SW480 (cell line): ENCODE measurements around the gene C20orf202.
A peak's percentile ranks its signal among the peaks of the same experiment; 100 is the strongest.

ENCODE experiments used
- DNase-seq: peaks from one replicate; pipeline ENCODE4 v3.0.0-alpha.2; 2016; ENCODE audit warnings: low spot score

C20orf202 gene

DNA sequence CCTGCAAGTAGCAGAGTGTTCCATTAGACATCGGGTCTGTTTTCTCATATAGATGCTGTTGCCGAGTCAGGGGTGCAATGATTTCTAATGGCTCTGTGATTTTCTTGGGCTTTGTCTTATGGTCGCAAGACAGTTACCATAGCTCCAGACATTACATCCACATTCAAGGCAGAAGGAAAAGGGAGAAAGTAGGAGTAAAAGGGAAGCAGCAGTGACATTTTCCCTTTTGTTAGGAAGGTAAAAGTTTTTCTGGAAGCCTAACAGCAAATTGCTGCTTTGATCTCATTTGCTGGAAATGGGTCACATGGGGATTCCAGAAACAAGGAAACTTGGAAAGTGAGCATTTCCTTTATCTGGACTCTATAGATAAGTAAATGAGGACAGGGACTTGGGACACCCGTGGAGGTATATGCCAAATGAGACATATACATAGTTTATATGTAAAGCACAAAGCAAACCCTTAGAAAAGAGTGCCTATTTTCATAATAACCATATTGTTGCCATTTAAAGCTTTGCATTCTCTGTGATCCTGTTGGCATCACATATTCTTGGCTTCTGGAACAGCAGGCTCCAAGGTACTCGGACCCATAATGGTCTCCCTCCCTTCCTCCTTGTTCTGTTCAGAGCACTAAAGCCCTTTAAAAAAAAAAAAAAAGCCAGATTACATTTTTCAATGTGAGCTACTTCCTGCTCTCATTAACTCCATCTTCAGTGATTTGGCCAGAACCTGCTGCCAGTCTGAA is at the start of gene C20orf202:
TSS of gene C20orf202 (plus strand) at position 693 of the 743 bp plus-strand sequence. CDS start 132 bp downstream, outside the sequence.
- DNase-seq, result no peak

DNA sequence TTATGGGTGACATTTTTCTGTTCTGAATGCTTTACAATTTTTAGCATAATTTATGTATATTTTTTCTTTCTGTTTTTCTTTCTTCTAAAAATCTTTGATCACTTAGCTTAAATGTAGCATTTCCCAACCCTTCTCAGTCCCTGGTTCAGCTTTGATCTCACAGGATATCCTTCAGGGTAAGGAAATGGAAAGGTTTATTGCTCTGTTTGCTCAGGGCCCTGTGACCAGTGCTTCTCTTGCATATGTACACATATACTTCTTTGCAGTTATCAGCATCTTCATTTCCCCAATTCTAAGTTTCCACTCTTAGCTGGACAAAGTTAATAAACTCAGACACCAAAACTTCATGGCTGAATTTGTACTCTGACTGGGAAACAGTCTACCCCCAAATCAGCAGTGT is 49.0 kb upstream of the C20orf202 start:
- no peak for DNase-seq

DNA sequence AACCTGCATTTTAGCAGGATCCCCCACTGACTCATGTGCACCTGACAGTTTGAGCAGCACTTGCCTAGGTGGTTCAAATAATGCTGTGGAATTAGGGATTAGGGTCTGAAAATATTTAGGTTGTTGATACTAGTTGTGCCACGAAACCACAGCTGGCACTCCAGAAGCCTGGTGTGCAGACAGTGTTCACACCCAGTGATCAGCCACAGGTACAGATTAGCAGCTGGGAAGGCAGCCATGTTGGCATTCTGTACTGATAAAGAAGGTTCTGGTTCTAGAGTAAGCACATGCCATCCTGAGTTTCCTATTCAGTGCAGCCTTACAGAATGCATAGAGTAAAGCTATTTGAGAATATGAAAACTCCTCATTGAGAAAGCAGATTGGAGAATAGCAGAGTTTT is 48.6 kb upstream of the C20orf202 start:
- no peak for DNase-seq

DNA sequence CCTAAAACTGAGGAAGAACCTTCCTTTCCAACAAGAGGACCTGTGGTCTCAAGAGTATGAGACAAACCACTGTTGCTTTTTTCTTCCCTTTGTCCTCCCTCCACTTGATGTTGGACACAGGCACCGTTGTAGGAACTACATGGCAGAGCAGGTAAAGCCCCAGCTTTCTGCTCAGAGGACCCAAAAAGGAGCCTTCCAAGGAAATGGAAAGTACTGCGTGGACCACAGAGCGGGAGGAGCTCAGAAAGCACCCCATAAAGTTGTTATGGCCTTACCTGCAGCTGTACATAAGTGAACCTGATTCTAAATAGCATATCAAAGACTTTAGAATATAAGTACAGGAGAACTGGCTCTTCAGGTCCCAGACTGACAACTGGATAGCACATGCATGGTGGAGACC is 47.9 kb upstream of the C20orf202 start:
- DNase-seq, result no peak

DNA sequence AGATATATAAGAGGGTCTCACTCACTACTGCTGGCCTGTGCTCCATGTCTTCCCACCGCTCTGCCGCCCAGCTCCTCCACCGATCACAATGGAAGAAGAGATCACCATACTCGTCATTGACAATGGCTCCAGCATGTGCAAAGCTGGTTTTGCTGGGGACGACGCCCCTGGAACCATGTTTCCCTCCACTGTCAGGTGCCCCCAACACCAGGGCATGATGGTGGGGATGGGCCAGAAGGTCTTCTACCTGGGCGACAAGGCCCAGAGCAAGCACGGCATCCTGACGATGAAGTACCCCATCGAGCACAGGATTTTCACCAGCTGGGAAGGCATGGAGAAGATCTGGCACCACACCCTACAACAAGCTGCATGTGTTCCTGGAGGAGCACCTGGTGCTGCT is 42.8 kb upstream of the C20orf202 start:
- DNase-seq, result no peak

DNA sequence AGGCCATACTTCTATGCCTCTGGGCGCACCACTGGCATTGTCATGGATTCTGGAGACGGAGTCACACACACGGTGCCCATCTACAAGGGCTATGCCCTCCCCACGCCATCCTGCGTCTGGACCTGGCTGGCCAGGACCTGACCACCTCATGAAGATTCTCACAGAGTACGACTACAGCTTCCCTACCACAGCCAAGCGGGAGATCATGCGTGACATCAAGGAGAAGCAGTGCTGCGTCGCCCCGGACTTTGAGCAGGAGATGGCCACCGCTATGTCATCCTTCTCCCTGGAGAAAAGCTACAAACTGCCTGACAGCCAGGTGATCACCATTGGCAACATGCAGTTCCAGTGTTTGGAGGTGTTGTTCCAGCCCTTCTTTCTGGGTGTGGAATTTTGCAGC is 42.3 kb upstream of the C20orf202 start:
- no peak for DNase-seq

DNA sequence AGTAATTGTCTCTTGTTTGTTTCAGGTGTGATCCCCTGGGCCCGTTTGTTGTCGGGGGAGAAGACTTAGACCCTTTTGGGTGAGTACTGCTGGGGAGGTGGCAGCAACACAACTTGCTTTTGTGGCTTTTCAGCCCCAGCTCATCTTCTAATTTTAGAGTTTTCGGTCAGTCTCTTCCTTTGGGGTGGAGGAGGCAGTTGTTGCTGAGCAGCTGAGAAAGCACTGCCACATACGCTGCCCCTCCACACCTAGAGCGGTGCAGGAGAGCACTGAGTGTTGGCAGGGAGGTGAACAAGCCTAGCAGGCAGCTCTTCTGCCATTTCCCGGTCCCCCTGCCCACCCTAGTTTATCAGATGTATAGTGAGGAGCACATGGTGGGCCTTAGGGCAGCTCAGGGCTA is 40.1 kb upstream of the C20orf202 start:
- no peak for DNase-seq

DNA sequence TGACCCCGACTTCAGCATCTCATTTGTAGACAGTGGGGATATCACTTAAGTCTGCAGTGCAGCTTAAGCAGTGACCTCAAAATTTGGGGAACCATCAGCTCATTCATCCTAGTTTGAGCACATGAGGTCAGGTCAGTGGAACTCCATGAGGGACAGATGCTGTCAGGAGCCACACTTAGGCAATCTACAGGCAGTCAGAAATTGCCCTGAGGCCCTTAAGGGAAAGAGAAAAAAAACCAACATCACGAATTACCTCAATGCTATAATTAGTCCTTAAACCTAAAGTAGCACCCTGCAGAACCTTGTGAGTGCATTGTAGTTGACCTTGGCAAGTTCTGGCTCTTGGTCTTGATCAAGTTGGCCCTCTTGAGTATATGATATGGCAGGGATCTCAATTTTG is 39.6 kb upstream of the C20orf202 start:
- DNase-seq, result no peak

DNA sequence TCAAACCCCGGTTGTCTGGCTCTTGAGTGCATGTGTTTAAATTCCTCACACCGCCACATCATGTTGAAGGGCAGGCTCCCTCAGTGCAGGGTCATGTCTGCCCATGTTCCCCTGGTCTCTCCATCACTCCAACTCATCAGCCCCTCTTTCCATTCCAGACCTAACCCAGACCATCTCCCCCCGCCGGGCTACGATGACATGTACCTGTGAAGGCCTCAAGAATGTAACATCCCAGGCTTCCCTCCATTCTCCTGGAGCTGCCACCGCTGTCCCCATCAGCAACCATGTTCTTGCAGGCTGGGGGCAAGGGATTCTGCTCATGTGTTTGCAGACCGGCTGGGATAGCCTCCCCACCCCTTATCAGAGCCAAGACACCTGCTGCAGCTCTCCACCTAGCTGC is 38.4 kb upstream of the C20orf202 start:
- no peak for DNase-seq

DNA sequence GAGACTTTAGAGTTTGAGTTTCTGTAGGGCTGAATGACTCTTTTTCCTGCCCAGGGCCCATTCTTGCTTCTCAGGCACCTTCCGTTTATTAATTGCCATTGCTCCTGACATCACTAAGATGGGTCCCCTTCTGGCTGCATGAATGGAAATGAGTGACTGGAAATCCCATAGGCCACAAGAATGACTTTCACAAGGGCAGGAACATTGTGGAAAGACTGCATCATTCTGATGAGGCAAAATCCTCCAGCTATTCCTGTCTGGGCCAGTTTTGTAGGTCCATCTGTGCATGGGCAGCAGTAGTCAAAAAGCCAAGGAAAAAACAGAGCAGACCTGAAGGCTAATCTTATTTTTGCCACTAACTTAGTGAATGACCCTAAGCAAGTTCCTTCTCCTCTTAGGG is 37.7 kb upstream of the C20orf202 start:
- DNase-seq, result no peak

DNA sequence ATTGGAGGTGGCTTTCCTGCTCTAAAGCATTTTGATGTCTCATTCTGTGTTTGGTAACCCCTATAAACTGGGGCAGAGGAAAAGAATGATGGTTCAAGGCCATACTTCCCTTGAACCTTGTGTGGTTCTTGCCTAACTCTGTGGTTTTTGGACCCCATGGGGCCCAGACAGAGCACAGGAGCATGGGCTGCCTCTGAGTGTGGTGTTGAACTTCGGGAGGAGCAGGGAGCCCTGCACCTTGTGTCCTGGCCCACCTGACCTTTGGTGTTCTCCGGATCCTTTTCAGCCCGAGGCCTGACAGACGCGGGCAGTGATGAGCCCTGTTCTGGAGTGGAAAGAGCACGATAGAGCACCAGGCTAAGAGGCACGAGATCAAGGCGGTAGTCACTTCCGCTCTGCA is 37.3 kb upstream of the C20orf202 start:
- no peak for DNase-seq

DNA sequence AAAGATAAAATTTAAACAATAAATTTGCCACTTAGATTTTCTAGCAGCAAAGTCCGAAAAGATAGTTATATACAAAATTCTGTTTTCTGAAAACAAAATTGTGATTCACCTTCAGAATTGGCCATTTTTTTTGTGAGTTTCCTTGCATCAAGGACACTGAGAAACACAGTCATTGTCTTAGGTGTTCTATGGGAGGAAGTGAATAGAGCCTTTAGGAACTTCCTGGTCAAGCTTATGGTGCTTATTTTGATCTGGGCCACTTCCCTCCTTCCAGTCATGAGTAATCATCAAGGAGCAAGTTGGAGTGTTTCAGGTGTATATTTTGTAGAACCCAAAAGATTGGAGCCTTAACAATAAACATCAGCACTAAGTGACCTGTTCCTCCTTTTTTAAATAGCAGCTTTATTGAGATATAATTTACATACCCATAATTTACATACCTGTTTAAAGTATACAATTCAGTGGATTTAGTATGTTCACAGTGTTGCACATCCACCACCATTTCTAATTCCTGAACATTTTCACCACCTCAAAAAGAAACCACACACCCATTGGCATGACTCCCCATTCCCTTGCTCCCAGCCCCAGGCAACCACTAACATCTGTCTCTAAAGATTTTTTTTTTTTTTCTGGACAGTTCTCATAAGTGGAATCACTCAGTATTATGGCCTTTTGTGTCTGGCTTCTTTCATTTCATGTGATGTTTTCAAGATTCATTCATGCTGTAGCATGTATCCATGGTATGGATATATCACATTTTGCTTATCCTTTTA is 36.1 kb upstream of the C20orf202 start:
- DNase-seq, result no peak

DNA sequence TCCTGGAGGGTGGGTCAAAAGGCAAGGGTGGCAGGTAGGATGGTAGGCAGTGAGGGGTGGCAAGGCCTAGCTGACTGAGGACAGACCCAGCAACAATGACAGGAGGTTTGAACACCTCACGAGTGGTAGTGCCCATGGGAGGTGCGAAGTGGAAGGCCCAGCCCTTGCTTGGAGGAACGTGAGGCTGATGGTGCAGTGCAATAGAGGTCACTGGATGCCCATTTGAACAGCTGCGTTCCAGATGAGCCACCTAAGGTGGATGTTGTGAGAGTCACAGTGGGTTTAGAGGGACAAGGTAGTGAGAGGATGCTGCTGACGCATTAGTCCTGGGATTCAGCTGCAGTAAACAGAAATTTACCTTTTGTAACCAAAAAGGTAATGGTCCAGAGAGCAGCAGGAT is 34.0 kb upstream of the C20orf202 start:
- no peak for DNase-seq

DNA sequence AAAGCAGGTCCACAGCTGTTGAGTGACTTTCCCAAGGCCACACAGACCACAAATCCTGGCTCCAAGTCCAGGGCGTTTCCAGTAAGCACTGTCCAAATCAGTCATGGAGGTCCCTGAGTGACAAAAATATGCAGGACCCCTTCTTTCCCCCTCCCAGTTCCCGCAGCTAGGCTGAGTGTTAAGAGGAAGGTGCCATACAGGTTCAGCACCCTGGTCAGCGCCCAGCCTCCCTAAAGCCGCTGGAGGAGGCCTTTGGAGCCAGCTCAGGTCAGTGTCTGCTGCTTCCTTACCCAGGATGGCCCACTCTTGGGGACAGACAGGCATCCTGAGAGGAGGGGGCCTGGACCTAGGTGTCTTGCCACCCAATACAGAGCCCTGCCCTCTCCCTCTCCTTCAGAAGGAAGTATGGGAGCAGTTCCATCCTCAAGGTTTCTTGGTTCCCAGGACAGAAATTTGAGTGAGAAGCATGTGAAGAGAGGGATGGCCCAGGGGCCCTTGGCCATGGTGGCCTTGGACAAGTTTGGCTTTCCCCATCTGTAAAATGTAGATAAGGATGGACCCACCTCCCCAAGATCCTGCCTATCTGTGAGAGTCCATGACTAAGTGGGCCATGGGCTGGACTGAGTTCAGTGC is 31.7 kb upstream of the C20orf202 start:
- no peak for DNase-seq

DNA sequence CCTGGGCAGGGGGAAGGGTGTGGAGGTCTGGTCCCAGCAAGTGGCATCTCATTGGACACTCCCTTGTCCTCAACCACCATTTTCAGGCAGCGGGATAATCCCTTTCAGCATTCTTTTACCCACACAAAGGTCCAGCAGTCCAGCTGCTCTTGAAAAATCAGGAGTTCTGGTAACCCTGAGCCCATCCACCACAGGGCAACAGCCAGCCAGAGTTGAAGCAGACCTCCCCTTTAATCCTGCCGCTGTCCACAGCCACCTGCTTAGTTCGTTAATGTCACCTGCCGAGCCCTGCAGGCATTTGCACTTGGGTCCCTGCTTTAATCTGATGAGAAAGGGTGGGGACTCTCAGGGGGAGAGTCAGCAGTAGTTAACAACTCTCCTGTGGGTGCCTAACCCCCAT is 29.6 kb upstream of the C20orf202 start:
- DNase-seq, result peak; percentile 48

DNA sequence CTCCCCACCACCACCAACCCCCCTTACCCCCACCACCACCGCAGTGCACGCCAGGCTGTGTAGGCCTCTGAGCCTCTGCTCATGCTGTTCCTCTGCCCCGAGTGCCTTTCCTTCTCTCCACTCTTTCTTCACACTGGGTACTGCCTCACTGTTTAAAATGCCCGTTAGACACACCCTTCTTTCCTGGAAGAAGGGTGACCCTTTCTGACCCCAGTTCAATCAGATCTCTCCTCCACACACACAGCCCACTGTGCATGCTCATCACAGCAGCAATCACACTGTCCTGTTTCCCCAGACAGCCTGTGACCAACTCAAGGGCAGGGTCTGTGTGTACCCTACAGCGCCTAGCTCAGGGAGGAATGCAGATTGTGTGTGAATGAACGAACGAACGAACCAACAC is 28.5 kb upstream of the C20orf202 start:
- no peak for DNase-seq

DNA sequence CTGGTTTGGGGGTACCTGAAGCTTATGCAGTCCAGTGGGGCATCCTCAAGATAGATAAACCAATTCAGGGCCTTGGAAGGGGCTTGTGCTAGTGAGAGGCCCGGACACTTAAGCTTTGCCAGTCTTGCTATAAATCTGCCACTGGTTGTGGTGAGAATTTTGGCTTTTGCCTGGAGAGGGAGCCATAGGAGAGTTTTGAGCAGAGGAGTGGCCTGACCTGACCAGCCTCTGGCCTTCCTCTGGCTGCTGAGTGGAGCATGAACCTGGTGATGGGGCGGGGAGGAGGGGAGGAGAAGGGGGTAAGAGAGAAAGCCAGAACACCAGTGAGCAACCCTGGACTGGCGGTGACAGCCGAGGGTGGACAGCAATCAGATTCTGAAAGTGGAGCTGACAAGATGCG is 25.6 kb upstream of the C20orf202 start:
- peak; percentile 27 for DNase-seq

DNA sequence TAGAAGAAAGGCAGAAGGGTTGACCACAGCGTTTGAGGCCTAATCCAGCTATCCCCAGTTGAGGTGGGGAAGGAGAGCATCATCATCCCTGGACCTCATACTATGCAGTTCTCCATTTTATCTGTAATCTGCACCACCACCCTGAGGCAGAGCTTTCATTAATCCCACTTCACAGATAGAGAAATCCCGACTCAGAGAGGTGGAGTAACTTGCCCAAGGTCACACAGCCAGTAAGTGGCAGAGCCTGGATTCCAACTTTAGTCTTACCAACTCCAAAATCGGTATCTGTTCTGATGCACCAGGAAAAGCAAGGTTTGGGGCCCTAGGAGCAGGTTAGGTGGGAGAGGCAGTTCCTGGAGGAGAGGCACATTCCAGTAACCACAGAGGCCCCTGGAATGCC is 25.2 kb upstream of the C20orf202 start:
- DNase-seq, result no peak

DNA sequence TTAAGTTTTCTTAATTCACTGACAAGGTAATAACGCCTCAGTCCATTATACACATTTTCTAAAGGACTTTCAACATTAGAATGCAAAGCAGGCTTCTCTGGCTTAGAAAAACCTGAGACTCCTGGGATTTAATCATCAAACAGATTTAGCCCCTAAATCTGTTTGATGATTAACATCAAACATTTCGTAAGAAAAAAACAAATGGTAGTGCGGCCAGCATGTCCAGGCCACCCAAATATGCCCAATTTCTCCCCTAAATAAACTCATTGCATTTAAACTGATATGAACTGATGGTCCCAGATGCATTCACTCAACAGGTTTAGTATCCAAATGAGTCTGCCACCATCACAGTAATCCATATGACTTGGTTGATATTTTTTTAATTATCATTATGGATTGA is 24.6 kb upstream of the C20orf202 start:
- no peak for DNase-seq

DNA sequence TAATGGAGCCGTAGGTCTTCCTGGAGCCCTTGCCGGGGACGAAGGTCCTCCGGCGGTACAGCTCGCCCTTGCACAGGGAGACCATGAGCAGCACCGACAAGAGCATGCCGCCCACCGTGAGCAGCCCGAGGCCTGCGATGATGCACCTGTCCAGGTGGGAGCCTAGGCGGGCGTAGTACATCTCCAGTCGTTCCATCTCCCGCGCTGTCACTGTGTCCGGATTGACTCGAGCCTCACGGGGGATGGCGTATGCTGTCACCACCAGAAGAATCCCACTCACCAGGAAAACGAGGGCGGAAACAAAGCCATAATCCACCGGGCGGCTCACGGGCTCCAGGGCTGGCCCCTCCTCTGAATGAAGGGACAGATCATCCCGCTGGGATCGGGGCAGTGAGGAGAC is 22.3 kb upstream of the C20orf202 start:
- DNase-seq, result no peak

DNA sequence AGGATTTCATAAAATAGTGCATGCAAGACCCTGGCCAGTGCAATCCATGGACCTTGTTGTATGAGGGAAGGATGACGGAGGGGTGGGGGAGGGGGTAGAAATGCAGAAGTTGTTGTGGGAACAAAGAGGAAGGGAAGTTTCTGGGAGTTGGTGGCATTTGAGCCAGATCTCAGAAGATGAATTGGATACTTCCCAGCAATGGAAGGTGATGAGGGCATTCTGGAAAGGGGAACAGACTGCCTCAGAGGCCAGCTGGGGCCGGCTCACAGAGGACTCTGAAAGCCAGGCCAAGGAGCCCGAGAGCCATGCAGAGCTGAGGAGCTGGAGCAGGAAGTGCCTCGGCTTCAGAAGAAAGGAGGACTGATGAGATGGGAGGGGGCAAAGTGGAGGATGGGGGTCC is 21.1 kb upstream of the C20orf202 start:
- no peak for DNase-seq

DNA sequence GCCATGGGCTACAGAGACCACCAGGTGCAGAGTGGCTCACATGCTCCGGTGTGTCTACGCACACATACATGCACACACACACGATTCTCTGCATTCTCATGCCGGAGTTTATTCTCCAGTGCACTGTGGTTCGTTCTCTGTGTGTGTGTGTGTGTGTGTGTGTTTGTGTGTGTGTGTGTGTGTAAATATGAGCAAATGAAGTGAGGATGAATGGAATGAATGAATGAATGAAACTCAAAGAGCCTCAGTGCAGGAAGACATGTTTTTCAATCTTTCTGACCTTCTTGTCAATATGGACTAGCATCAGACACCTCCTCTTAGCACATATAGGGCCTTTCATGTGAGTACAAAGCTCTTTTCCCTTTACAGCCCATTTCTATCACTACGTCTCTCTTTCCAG is 20.1 kb upstream of the C20orf202 start:
- DNase-seq, result no peak

DNA sequence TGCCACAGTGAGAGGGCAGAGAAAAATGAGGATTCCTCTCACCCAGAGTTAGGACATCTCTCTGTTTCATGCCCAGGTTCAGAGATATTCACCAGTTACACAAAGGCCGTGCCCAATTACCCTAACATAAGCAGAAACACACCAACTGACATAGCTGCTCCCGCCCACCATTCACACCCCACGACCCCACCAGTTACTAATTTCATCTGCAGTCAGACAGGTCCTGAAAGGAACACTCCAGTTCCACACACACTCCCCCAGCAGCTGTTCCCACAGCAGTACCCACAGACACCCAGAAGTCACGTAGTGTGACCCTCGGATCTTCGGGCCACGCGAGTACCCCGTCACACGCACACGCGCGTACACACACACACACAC is 19.0 kb upstream of the C20orf202 start:
- DNase-seq, result no peak
